GM21786 (cell line): ENCODE data around the gene FOXN3.
A peak's percentile ranks its signal among the peaks of the same experiment; 100 is the strongest.
"Not testable (repeated sequence)": the region's sequence is repeated elsewhere in the genome, so short reads cannot be mapped to it uniquely, and the experiment has no call there.

ENCODE experiments used
- ATAC-seq: cut with Tn5 transposase; IDR thresholded peaks from one replicate; pipeline ENCODE4 v1.9.1; 2021; ENCODE audit not compliant: unreplicated experiment

Gene FOXN3

GRCh38 chr14:89178800-89179535 lies 238.1 kb downstream of the FOXN3 start:
- ATAC-seq = no peak

GRCh38 chr14:89178376-89178775 lies 238.7 kb downstream of the FOXN3 start:
- no peak for ATAC-seq

- no peak for ATAC-seq
These were observed 240.9 kb downstream of the FOXN3 start for GRCh38 chr14:89175881-89176799.

GRCh38 chr14:89171628-89172027 lies 245.4 kb downstream of the FOXN3 start:
- ATAC-seq = no peak

- ATAC-seq = no peak
These were observed 245.9 kb downstream of the FOXN3 start for GRCh38 chr14:89171168-89171567.

- ATAC-seq = no peak
These were observed 249.3 kb downstream of the FOXN3 start for GRCh38 chr14:89167705-89168104.

- no peak for ATAC-seq
These were observed 250.4 kb downstream of the FOXN3 start for GRCh38 chr14:89166633-89167032.

- ATAC-seq = peak; percentile 66
These were observed 251.5 kb downstream of the FOXN3 start for GRCh38 chr14:89165189-89166181.

GRCh38 chr14:89164168-89165073 lies 252.6 kb downstream of the FOXN3 start:
- peak; percentile 22 for ATAC-seq

GRCh38 chr14:89163031-89163636 lies 253.9 kb downstream of the FOXN3 start:
- no peak for ATAC-seq

GRCh38 chr14:89162586-89162985 lies 254.4 kb downstream of the FOXN3 start:
- no peak for ATAC-seq

- no peak for ATAC-seq
These were observed 256.6 kb downstream of the FOXN3 start for GRCh38 chr14:89160437-89160836.

- no peak for ATAC-seq
These were observed 258.3 kb downstream of the FOXN3 start for GRCh38 chr14:89158701-89159100.

- not testable (repeated sequence) for ATAC-seq
These were observed 258.9 kb downstream of the FOXN3 start for GRCh38 chr14:89158104-89158503.

- ATAC-seq = no peak
These were observed 261.5 kb downstream of the FOXN3 start for GRCh38 chr14:89155491-89155890.

GRCh38 chr14:89151693-89152092 lies 265.3 kb downstream of the FOXN3 start:
- ATAC-seq = not testable (repeated sequence)

- ATAC-seq = no peak
These were observed 270.8 kb downstream of the FOXN3 start for GRCh38 chr14:89146274-89146673.

- no peak for ATAC-seq
These were observed 272.4 kb downstream of the FOXN3 start for GRCh38 chr14:89144642-89145041.

GRCh38 chr14:89144066-89144465 lies 273.0 kb downstream of the FOXN3 start:
- ATAC-seq = no peak
